SIG-M5 treated with dmso at 0.1 percent for 504 hours (cell line): Measurements from ENCODE around the gene COL9A3.

Experiments used
- DNase-seq: peaks from one replicate; lab custom pipeline; 2025; ENCODE audit not compliant: unreplicated experiment; lab: John Stamatoyannopoulos, UW

The COL9A3 gene

DNA sequence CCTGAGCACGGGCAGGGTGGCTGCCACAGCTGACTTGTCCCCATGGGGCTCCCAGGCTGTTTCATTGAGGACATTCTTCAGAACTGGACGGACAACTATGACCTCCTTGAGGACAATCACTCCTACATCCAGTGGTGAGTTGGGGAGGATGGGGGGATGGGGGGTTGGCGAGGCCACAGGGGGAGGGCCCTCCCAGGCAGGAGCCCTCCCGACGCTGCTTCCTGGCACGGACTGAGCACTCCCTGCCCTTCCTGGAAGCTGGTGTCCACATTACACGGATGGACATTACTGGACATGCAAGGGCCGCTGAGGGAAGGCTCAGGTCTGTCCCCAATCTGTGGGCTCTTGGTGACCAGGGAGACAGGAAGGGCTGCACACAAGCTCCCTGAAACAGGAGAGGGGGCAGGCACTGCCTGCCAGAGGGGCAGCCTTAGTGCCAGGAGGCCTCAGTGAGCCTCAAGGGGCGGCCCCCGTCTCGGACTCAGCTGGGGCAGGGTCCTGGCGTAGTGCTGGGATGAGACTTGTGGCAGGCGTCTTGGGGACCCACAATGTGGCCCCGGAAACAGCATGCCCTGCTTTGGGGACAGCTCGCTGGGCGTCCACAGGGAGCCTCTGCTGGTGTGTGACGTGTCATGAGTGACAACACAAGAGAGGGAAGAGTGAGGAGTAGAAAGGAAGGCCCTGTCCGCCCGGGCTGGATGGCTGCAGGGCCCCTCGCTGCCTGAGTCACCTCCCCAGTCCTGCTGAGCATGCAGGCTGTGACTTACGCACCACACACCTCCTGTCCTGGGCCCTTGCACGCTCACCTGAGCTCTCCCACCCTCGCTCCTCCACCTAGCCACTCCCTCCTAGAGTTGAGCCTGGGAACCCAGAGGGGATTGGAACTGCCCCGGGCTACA lies 7.1 kb upstream of the COL9A3 start:
- no peak for DNase-seq

DNA sequence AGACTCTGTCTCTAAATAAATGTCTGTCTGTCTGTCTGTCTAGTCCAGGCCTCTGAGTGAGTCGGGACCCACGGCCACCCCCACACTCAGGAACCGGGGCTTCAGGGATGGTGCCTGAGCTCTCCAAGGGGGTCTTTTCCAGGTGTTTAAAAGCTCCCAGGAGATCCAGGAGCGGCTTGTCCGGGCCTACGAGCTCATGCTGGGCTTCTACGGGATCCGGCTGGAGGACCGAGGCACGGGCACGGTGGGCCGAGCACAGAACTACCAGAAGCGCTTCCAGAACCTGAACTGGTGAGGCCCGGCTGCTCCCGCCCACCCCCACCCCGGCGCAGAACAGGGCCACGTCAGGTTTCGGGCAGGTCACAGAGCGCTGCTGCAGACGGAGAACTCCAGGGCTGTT lies 5.5 kb upstream of the COL9A3 start:
- no peak for DNase-seq

DNA sequence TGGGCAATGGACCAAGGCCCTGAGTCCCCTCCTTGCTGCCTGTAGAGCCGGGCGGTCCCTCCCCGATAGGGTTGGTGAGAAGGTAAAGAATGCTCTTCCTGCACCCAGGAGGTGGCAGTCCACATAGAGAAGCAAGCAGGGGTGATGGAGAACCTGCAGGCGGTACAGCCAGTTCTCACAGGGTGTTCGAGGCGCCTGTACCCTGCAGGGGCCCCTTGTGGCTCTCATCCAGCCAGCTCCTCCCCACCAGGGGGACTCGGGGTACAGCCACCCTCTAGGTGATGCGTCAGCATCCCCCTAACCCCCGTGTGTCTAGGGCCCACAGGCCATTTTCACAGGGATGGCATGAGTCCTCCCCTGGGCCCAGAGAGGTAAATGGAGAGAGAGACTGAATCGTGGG lies 5.1 kb upstream of the COL9A3 start:
- no peak for DNase-seq

DNA sequence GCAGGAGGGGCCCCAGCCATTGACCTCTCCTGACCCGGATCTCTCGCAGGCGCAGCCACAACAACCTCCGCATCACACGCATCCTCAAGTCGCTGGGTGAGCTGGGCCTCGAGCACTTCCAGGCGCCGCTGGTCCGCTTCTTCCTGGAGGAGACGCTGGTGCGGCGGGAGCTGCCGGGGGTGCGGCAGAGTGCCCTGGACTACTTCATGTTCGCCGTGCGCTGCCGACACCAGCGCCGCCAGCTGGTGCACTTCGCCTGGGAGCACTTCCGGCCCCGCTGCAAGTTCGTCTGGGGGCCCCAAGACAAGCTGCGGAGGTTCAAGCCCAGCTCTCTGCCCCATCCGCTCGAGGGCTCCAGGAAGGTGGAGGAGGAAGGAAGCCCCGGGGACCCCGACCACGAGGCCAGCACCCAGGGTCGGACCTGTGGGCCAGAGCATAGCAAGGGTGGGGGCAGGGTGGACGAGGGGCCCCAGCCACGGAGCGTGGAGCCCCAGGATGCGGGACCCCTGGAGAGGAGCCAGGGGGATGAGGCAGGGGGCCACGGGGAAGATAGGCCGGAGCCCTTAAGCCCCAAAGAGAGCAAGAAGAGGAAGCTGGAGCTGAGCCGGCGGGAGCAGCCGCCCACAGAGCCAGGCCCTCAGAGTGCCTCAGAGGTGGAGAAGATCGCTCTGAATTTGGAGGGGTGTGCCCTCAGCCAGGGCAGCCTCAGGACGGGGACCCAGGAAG lies 4.5 kb upstream of the COL9A3 start:
- no peak for DNase-seq

DNA sequence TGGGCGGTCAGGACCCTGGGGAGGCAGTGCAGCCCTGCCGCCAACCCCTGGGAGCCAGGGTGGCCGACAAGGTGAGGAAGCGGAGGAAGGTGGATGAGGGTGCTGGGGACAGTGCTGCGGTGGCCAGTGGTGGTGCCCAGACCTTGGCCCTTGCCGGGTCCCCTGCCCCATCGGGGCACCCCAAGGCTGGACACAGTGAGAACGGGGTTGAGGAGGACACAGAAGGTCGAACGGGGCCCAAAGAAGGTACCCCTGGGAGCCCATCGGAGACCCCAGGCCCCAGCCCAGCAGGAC lies 4.0 kb upstream of the COL9A3 start:
- no peak for DNase-seq

DNA sequence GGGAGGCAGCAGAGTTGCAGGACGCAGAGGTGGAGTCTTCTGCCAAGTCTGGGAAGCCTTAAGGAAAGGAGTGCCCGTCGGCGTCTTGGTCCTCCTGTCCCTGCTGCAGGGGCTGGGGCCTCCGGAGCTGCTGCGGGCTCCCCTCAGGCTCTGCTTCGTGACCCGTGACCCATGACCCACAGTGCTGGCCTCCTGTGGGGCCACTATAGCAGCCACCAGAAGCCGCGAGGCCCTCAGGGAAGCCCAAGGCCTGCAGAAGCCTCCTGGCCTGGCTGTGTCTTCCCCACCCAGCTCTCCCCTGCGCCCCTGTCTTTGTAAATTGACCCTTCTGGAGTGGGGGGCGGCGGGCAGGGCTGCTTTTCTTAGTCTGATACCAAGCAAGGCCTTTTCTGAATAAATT lies 3.3 kb upstream of the COL9A3 start:
- DNase-seq, result no peak

DNA sequence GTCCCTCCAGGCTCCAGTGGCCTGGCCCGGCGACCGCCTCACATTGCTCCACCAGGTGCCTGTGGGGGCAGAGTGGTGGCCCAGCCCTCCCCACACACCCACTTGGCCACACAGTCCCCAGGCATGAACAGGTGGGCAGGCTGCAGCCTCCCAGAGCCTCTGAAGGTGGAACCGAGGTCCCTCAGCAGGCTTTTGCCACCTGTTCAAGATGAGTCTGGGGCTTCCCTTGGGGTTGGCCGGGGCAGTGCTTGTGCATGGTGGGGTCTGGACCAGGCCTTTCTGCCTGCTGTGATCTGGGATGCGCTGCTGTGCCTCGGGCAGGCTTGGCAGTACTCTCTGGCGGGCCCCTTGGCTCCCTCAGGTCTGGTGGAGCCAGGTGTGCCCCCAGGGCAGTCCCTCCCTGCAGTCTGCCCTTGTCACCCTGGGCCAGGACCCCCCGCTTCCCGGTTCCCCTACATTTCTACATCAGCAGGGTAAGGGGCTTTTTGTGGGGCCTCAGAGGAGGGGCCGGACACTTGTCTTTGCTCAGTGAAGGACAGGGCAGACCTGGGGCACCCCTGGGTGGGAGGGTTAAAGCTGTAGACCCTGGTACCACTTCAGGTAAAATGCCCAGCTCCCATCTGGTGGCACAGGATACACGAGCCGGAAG lies 2.7 kb upstream of the COL9A3 start:
- DNase-seq, result no peak

DNA sequence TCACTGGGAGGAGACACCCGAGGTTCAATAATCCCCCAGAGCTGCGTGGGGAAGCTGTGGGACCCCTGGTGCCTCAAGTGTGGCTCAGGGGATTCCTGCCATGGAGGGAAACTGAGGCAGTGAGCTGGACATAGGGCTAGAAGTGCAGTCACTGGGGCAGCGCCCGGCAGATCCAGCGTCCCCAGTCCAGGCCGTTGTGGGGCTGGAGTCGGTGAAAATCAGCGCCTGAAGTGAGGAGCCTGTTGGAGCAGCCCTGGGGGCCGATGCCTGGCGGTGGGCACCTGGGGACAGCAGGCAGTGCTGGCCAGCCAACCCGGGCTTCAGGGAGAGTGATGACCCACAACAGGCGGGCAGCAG lies 2.2 kb upstream of the COL9A3 start:
- DNase-seq, result no peak

DNA sequence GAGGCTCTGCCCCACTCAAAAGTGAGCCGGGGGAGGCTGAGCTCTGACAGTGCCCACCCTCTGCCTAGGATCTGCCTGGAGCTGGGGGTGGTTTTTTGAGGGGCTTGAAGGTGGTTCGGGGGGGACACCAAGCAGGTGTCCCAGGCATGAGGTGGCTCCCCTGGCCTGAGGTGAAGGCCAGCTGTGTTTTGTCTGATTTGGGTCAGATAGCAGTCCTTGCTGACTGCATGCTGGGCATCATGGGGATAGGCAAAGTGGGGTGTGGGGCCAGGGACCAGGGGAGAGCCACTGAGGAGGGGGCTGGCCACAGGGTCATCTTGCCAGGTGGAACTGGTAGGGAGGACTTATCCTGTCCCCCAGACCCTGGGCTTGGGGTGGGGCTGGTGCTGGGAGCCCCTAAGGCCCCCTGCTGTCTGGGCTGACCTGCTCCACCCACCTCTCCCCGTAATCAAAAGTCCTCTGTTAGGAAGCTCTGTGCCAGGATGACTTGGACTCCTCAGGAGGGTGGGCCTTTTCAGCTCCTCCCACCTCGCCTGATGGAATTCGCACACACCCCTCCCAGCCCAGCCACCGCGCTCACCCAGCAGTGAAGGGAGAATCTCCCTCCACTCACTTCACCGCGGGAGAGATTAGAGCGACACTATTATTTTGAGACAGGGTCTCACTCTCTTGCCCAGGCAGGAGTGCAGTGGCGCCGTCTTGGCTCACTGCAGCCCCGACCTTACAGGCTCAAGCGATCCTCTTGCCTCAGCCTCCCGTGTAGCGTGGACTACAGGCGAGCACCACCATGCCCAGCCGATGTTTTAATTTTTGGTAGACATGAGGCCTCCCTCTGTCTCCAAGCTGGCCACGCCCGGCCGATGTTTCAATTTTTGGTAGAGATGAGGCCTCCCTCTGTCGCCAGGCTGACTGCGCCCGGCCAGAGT lies 1.5 kb upstream of the COL9A3 start:
- no peak for DNase-seq

DNA sequence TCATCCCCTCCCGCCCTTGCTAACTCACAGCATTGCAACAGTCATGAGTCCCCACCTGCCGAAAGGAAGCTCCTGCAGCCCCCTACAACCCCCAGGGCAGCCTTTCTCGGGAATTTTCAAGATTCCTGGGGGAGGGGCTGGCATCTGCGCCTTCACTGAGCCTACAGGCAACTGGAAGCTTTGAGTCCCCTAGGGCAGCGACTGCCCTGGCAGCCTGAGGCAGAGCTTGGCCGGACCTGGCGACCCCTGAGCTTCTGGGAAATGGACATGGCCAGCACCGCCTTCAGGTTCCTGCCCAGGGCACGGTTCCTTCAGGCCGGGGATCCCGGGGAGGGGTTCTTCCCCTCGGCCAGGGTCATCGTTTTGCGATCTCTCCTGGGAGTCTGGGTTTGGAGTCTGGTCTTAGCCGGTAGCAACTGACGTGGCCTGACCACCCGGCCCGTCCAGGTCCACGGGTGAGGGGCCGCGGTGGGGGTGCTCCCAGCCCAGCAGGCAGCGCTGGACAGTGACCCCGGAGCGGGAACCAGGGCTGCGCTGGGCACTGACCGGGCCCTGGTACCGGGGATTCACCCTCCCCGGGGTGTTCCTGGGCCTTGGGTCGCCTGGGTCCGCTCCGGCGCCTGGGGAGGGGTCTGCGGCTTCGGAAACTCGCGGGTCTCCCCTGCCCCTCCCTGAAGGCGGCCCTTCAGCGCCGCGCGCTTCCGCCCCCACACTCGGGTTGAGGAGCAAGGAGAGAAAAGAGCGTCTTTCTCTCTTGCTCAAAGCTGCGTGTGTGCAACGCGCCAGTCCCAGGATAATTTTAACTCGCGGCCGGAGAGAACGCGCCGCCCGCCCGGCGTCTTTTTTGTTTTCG lies 593 bp upstream of the COL9A3 start:
- DNase-seq, result peak; percentile 15

DNA sequence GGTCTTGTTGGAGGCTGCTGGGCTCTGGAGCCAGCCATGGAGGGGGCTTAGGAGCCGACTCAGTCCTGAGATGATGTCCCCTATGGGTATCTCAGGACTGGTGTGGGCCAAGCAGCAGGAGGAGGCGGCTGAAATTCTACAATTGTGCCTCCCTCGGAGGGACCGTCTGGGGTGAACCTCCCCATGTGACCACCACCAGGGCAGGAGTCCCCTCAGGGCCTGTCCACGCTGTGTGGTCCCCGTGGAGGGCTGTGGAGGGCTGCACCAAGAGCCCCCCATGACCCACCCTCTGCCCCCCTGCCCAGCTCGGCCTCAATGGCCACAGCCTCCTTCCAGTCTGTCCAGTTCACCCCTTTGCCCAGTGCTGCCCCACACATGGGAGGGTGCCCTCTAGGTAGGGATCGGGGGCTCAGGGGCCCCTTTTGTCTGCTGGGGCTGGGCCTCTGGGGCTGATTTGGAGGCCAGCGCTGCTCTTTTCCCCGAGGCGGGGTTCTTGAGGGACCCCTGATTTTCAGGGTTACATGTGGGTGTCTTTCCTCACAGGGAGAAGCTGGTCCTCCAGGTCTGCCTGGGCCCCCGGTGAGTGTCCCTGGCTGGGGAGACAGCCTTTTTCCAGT lies 1.2 kb downstream of the COL9A3 start:
- no peak for DNase-seq

DNA sequence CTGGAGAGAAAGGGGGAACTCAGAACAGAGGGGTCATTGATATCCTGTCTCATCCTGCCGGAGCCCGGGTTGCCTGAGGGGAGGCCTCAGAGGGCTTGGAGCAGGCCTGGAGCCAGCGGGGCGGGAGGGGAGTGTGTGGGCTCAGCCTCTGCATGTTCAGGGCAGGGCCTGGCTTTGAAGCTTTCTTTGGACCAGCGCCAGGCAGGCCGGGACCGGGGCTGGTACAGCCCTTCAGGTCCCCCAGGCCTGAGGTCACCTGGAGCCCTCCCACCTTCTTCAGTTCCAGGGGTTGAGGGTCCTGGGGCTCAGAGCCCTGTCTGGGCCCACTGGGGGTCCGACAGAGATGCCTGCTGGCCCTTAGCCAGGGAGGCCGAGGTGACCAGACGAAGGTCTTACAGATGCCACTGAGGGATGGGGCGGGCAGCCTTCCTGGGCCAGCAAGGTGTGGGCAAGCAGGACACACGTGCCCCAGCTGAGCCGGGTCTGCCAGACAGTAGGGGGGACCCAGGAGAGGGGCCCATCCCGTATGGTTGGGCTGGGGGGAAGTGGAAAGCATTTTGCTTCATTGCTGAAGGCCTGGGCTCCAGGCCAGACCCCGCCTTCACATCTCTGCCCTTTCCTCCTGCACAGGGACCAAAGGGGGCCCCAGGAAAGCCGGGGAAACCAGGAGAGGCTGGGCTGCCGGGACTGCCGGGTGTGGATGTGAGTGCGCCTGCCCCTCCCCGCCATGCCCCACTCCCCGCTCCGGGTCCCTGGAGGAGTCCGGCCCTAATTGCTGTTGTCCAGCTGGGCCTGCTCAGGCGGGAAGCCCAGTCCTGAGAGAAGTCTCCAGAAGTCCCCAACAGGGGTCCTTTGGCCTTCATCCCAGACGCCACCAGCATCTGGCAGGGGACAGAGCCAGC lies 2.0 kb downstream of the COL9A3 start:
- DNase-seq, result no peak

DNA sequence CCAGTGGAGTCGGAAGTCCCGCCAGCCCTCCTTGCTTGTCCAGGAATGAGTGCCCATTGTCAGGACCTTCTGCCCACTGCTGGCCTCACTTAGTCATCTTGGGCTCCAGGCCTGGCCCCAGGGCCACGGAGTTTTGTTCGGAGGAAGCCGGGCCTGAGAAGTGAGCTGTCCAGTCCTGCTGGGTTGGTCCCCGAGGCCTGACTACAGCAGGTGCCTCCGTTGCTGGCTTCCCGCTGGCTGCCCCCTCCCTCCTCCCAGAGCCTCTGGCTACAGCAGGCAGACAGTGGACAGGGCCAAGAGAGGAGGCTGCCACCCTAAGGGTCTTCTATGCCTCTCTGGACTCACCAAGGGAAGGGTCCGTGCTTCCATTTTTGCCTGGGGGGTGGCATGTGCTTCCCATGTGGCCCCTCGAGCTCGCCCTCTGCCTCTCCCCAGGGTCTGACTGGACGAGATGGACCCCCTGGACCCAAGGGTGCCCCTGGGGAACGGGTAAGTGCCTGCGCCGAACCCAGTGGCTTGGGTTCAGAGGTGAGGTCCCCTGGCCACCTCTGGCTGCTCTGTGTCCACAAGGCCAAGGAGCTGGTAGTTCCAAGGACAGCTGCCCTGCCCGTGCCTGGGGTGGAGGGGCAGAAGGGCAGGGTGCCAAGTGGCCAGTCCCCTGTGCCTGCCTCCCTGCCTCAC lies 2.8 kb downstream of the COL9A3 start:
- DNase-seq, result no peak

DNA sequence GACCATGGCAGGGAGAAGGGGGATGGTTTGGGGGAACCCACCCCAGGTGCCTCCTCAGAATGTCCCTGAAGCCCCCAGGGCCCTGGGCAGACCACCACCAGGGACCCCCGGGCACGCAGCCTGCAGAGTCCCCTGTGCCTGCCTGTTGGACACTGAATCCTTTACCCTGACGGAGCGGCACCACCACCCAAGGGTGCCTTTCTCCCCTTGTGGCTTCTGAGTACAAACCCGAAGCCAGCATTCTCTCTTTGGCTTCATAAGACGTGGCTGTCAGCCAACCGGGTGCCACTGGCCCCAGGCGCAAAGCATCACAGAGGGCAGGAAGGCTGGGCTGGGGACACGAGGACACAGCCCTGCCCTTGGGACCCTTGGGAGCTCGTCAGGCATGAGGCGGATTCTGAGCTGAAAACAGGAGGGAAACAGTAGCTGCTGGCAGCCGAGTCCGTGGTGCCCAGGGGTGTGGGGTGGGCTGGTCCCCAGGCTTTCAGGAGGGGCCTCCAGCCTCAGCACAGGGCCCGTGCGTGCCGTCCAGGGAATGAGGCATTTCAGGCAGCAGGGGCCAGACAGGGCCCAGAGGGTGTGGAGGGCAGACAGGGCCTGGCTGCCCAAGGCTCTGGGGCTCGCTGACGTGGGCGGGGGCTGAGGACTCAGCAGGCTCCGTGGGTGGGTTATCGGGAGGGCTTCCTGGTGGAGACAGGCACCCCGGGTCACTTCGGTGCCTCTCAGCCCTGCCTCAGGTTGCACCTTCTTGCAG lies 3.5 kb downstream of the COL9A3 start:
- DNase-seq, result no peak

DNA sequence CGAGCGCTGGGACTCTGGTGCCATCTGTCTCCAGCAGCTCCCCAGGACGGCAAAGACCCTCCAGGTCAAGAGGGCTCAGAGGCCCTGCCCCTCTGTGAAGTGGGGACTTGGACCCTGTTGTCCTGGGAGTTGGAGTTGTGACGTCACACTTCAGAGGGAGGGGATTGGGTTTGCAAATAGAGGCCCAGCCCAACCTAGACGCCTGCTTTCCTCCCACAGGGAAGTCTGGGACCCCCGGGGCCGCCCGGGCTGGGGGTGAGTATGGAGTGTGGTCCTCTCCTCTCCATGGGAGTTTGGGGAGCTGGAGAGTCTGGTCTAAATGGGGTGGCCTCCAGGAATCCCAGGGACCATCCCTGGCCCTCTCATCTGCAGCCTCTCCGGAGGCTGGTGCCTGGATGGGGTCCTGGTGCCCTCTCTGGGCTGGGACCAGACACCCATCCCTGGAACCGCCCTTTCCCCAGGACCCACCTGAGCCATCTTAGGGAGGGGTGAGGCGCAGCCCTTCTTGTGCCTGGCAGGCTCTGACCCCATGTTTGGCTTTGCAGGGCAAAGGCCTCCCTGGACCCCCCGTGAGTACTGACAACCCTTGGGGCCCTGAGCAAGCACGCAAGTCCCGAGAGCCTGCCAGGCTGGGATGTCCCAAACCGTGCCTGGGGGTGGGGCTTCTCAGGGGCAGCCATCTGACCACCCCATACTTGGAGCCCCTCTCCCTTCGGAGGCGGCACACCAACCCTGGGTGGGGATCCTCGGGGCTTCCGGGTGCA lies 4.3 kb downstream of the COL9A3 start:
- DNase-seq, result no peak

DNA sequence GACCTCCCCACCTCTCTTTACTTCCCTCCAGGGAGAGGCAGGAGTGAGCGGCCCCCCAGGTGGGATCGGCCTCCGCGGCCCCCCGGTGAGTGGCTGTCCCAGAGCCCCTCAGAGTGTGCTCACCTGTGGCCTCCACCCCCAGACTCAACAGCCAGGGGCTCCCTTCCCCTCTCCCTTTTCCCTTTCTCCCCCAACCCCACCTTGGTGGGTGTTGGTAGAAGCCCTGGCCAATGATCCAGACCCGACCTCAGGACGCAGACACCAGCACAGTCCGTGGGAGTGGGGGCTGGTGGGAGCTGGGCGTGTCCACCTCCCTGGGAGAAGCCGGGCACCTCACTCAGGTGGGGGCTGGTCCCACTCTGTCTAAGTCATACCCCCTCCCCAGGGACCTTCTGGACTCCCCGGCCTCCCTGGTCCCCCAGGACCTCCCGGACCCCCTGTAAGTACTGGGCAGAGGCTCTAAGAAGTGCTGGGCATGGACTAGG lies 4.9 kb downstream of the COL9A3 start:
- no peak for DNase-seq
